Sigmoid colon (tissue), 7 donors: Measurements from ENCODE around the gene NRBP1. TPM values are rescaled to one million over a fixed set of nuclear protein-coding genes. Genes with fewer than 3 reads are reported as not detected.
"Not testable (repeated sequence)": the region's sequence is repeated elsewhere in the genome, so short reads cannot be mapped to it uniquely, and the experiment has no call there.

Experiments used
- DNase-seq: peaks from one replicate; pipeline ENCODE4 v3.0.0-alpha.2; 2019
- H3K27ac ChIP-seq, 4 donors: fragments of 200-600 bp; sonication (generic); one replicate each; pipeline ENCODE4 v1.5.1; 2016 to 2019; ENCODE audit warnings: mild to moderate bottlenecking in 1 of 4
- H3K27me3 ChIP-seq, 3 donors: fragments of 200-600 bp; sonication (generic); one replicate each; pipeline ENCODE4 v1.5.1; 2019; ENCODE audit warnings: mild to moderate bottlenecking in 1 of 3
- H3K36me3 ChIP-seq, 4 donors: fragments of 200-600 bp; sonication (generic); one replicate each; pipeline ENCODE4 v1.5.1; 2016 to 2019
- H3K4me1 ChIP-seq, 4 donors: fragments of 200-600 bp; sonication (generic); one replicate each; pipeline ENCODE4 v1.5.1; 2017 to 2019
- H3K4me3 ChIP-seq, 4 donors: fragments of 200-600 bp; sonication (generic); one replicate each; pipeline ENCODE4 v1.5.1; 2017 to 2019; ENCODE audit warnings: mild to moderate bottlenecking in 2 of 4, moderate library complexity in 1 of 4
- H3K9me3 ChIP-seq, 4 donors: fragments of 200-600 bp in 3 of 4; sonication (generic) in 3 of 4; one replicate each; pipeline versions ENCODE4 v1.5.1 to v1.6.1; 2013 to 2019
- CTCF ChIP-seq, 4 experiments: fragments of 450-650 bp in 3 of 4; fragments of 200-600 bp in 1 of 4; IDR thresholded peaks; one replicate each; pipeline ENCODE4 v1.5.1; 2016 to 2019; ENCODE audit warnings: antibody characterized with exemption in 4 of 4, mild to moderate bottlenecking in 3 of 4, moderate library complexity in 2 of 4
- EP300 ChIP-seq, 4 donors: sonication (generic); formaldehyde crosslinking; IDR thresholded peaks; one replicate each; pipeline ENCODE4 v1.6.1; 2017; ENCODE audit warnings: antibody characterized with exemption in 4 of 4
- POLR2A ChIP-seq, 2 donors: fragments of 450-650 bp; IDR thresholded peaks; one replicate each; pipeline ENCODE4 v1.6.1; 2016; ENCODE audit warnings: antibody characterized with exemption in 2 of 2, mild to moderate bottlenecking in 2 of 2, moderate library complexity in 2 of 2
- POLR2AphosphoS5 ChIP-seq, 4 donors: sonication (generic); formaldehyde crosslinking; IDR thresholded peaks; one replicate each; pipeline ENCODE4 v1.6.1; 2017; ENCODE audit warnings: antibody characterized with exemption in 4 of 4
- WGBS, 2 donors: extraction: QIAGEN DNeasy Blood & Tissue Kit; methylation state at CpG; one replicate each; pipeline ENCODE4 v1.1.7; 2013; 5-methylcytosine and 5-hydroxymethylcytosine counted together
- intact Hi-C: fragments of 100-400 bp; cut with DNase I; formaldehyde crosslinking; loops from one replicate; pipeline ENCODE4 v1.15.1; 2023
- polyA plus RNA-seq, 3 donors: library from polyadenylated mRNA; stranded (reverse); fragments of 200-250 nt; gene quantifications; one replicate each; pipeline ENCODE4 v1.2.3, GENCODE V29; 2013
- total RNA-seq, 4 donors: library from RNA; depleted of rRNA; stranded (reverse); fragments of >200 nt; gene quantifications; one replicate each; pipeline ENCODE4 v1.1.0, GENCODE V29; 2016
- donor health status: healthy with polysubstance abuse.
- donor health status: Bipolar disorder and iron deficiency.
- donor health status: healthy.

The NRBP1 gene
- total and polyA plus RNA-seq, 7 donors = 60.8 to 93.5 (median 78.5) TPM

- H3K9me3 ChIP-seq = no peaks in the 10 kb centered on the region
- 97% methylated on average over 3 of the region's 3 CpGs for WGBS, 2 donors
- no peak for DNase-seq
- no peak overlapping the region for H3K27ac ChIP-seq
- no peak for TF ChIP-seq CTCF (IDR thresholded peaks at IDR 0.05)
- TF ChIP-seq POLR2AphosphoS5 (IDR thresholded peaks at IDR 0.05) = no peak
- no peak for TF ChIP-seq POLR2A (IDR thresholded peaks at IDR 0.05)
- TF ChIP-seq EP300 (IDR thresholded peaks at IDR 0.05) = no peak
- H3K4me1 ChIP-seq = peaks cover 0 to 6% (median 3%) of the 10 kb centered on the region in 4 donors
- no peak overlapping the region for H3K4me3 ChIP-seq
- no peaks in the 10 kb centered on the region for H3K27me3 ChIP-seq
- H3K36me3 ChIP-seq = no peaks in the 10 kb centered on the region
- intact Hi-C loops = no loop called here
Measured at GRCh38 chr2:27422958-27423357, 5.5 kb upstream of the NRBP1 start.

- H3K27me3 ChIP-seq, H3K4me3 ChIP-seq, H3K36me3 ChIP-seq, DNase-seq, intact Hi-C loops, H3K27ac ChIP-seq, H3K9me3 ChIP-seq: not testable (repeated sequence)
- peaks cover 0 to 15% (median 11%) of the 10 kb centered on the region in 4 donors for H3K4me1 ChIP-seq
- 50 to 83% methylated on average over 10 of the region's 10 CpGs for WGBS, 2 donors
Measured at GRCh38 chr2:27425039-27425438, 3.4 kb upstream of the NRBP1 start.

GRCh38 chr2:27427863-27428212, 593 bp upstream of the NRBP1 start:
- Histone ChIP-seq H3K9me3 (no peaks in the 10 kb centered on the region), H3K4me3 (peak overlapping the region; percentile 89 to 99 (median 96)), H3K36me3 (no peaks in the 10 kb centered on the region), H3K27ac (peak overlapping the region; percentile 97 to 100 (median 98)), H3K4me1 (peaks cover 0 to 43% (median 35%) of the 10 kb centered on the region in 4 donors), H3K27me3 (no peaks in the 10 kb centered on the region)
- DNase-seq = no peak
- no peak for TF ChIP-seq POLR2A (IDR thresholded peaks at IDR 0.05)
- TF ChIP-seq CTCF (IDR thresholded peaks at IDR 0.05) = no peak
- no peak for TF ChIP-seq EP300 (IDR thresholded peaks at IDR 0.05)
- TF ChIP-seq POLR2AphosphoS5 (IDR thresholded peaks at IDR 0.05) = no peak
- intact Hi-C loops = loop anchor here (1.0 to 2.0 kb wide), 3 partner anchors 19 to 72 kb away; partner anchors contain the start of genes EIF2B4, GTF3C2, PPM1G and SNX17
- 16% methylated on average over 7 of the region's 7 CpGs for WGBS, 2 donors

- Histone ChIP-seq H3K4me3 (peak overlapping the region; percentile 89 to 99 (median 96)), H3K27ac (peak overlapping the region; percentile 97 to 100 (median 98)), H3K36me3 (peaks cover 8 to 11% (median 11%) of the 10 kb centered on the region in 4 donors), H3K9me3 (no peaks in the 10 kb centered on the region), H3K27me3 (no peaks in the 10 kb centered on the region), H3K4me1 (peaks cover 0 to 52% (median 40%) of the 10 kb centered on the region in 4 donors)
- WGBS, 2 donors = 0% methylated on average over 51 of the region's 51 CpGs
- TF ChIP-seq CTCF (IDR thresholded peaks at IDR 0.05) (no peak), POLR2A (IDR thresholded peaks at IDR 0.05) (no peak), POLR2AphosphoS5 (IDR thresholded peaks at IDR 0.05) (peak in 1 of 4 donors; percentile 3), EP300 (IDR thresholded peaks at IDR 0.05) (no peak)
- peak; percentile 91 for DNase-seq
- intact Hi-C loops = loop anchor here (1.0 to 2.0 kb wide), 3 partner anchors 20 to 73 kb away; partner anchors contain the start of genes EIF2B4, GTF3C2, PPM1G and SNX17
Measured at GRCh38 chr2:27428978-27429541, 629 bp downstream of the NRBP1 start.

GRCh38 chr2:27431395-27431794, 3.0 kb downstream of the NRBP1 start:
- Histone ChIP-seq H3K4me1 (peaks cover 0 to 52% (median 40%) of the 10 kb centered on the region in 4 donors), H3K4me3 (no peak overlapping the region), H3K9me3 (no peaks in the 10 kb centered on the region), H3K36me3 (peaks cover 24 to 35% (median 33%) of the 10 kb centered on the region in 4 donors), H3K27me3 (no peaks in the 10 kb centered on the region), H3K27ac (peak overlapping the region in 2 of 4 donors; percentile 99 to 100)
- intact Hi-C loops = no loop called here
- DNase-seq = no peak
- no peak for TF ChIP-seq POLR2A (IDR thresholded peaks at IDR 0.05)
- TF ChIP-seq EP300 (IDR thresholded peaks at IDR 0.05) = no peak
- no peak for TF ChIP-seq POLR2AphosphoS5 (IDR thresholded peaks at IDR 0.05)
- no peak for TF ChIP-seq CTCF (IDR thresholded peaks at IDR 0.05)
